Prostate gland (tissue), 2 donors: ENCODE results near the gene GNE. TPM values are rescaled to one million over a fixed set of nuclear protein-coding genes. Genes with fewer than 3 reads are reported as not detected.
"Not testable (repeated sequence)": the region's sequence is repeated elsewhere in the genome, so short reads cannot be mapped to it uniquely, and the experiment has no call there.

Experiments used
- DNase-seq: peaks from one replicate; pipeline ENCODE4 v3.0.0-alpha.2; 2019; ENCODE audit warnings: low spot score
- H3K27ac ChIP-seq, 2 donors: fragments of 200-600 bp; sonication (generic); 2 replicates each; pipeline ENCODE4 v1.5.1; 2017 to 2019
- H3K27me3 ChIP-seq: fragments of 200-600 bp; sonication (generic); replicated peaks from 2 replicates; pipeline ENCODE4 v1.5.1; 2019; ENCODE audit not compliant: insufficient read depth
- H3K36me3 ChIP-seq, 2 donors: fragments of 200-600 bp; sonication (generic); 1 replicate in 1 of 2; 2 replicates in 1 of 2; pipeline versions ENCODE4 v1.5.1 to v1.8.1; 2017 to 2019
- H3K4me1 ChIP-seq: fragments of 200-600 bp; sonication (generic); replicated peaks from 2 replicates; pipeline ENCODE4 v1.5.1; 2019
- H3K4me3 ChIP-seq, 2 donors: fragments of 200-600 bp; sonication (generic); 2 replicates each; pipeline ENCODE4 v1.5.1; 2017 to 2019
- H3K9me3 ChIP-seq: fragments of 200-600 bp; sonication (generic); 2 replicates; pipeline ENCODE4 v1.5.1; 2017
- CTCF ChIP-seq, 4 experiments: fragments of 200-600 bp in 2 of 4; fragments of 450-650 bp in 2 of 4; sonication (generic) in 2 of 4; IDR thresholded peaks; 1 replicate in 3 of 4; 2 replicates in 1 of 4; pipeline ENCODE4 v1.5.1; 2016 to 2019; ENCODE audit warnings: antibody characterized with exemption in 4 of 4, mild to moderate bottlenecking in 2 of 4, moderate library complexity in 2 of 4
- POLR2A ChIP-seq: fragments of 450-650 bp; IDR thresholded peaks from one replicate; pipeline ENCODE4 v1.6.1; 2016; ENCODE audit warnings: antibody characterized with exemption, mild to moderate bottlenecking
- POLR2AphosphoS5 ChIP-seq: sonication (generic); formaldehyde crosslinking; IDR thresholded peaks from one replicate; pipeline ENCODE4 v1.6.1; 2017; ENCODE audit warnings: antibody characterized with exemption
- WGBS: methylation state at CpG from one replicate; pipeline ENCODE4 v1.1.5; 2018; 5-methylcytosine and 5-hydroxymethylcytosine counted together
- intact Hi-C: fragments of 100-400 bp; cut with DNase I; formaldehyde crosslinking; loops from one replicate; pipeline ENCODE4 v1.14.2; 2022
- total RNA-seq, 2 donors: library from RNA; depleted of rRNA; stranded (reverse); fragments of >200 nt; gene quantifications; one replicate each; pipeline ENCODE4 v1.1.0, GENCODE V29; 2016

GNE gene
- total RNA-seq, 2 donors from 2014 or later, result 34.5 to 54.0 TPM

- no peak for DNase-seq
Measured at GRCh38 chr9:36298566-36298965, 40.3 kb upstream of the GNE start.

GRCh38 chr9:36297798-36298197 is 39.5 kb upstream of the GNE start:
- H3K4me3 ChIP-seq, result no peak overlapping the region
- no peaks in the 10 kb centered on the region for H3K27me3 ChIP-seq
- no peaks in the 10 kb centered on the region for H3K9me3 ChIP-seq
- TF ChIP-seq POLR2A (no peak), POLR2AphosphoS5 (no peak), CTCF (IDR thresholded peaks at IDR 0.05) (no peak)
- 69% methylated on average over 2 of the region's 2 CpGs for WGBS
- no peak overlapping the region for H3K27ac ChIP-seq
- intact Hi-C loops, result no loop called here
- DNase-seq, result no peak
- H3K4me1 ChIP-seq, result no peaks in the 10 kb centered on the region
- H3K36me3 ChIP-seq, result no peaks in the 10 kb centered on the region

More at GRCh38 chr9:36298566-36298965, 40.3 kb upstream of the GNE start:
- Histone ChIP-seq H3K4me3 (no peak overlapping the region), H3K27ac (no peak overlapping the region), H3K27me3 (no peaks in the 10 kb centered on the region), H3K9me3 (no peaks in the 10 kb centered on the region), H3K36me3 (no peaks in the 10 kb centered on the region), H3K4me1 (no peaks in the 10 kb centered on the region)
- TF ChIP-seq POLR2AphosphoS5 (no peak), POLR2A (no peak), CTCF (IDR thresholded peaks at IDR 0.05) (no peak)
- 78% methylated on average over 3 of the region's 3 CpGs for WGBS
- intact Hi-C loops, result no loop called here

GRCh38 chr9:36294996-36295395 is 36.7 kb upstream of the GNE start:
- H3K4me1 ChIP-seq, DNase-seq, H3K36me3 ChIP-seq, H3K27me3 ChIP-seq, H3K4me3 ChIP-seq, intact Hi-C loops, H3K9me3 ChIP-seq, H3K27ac ChIP-seq: not testable (repeated sequence)
- 97% methylated on average over 3 of the region's 3 CpGs for WGBS

- H3K27ac ChIP-seq, result no peak overlapping the region
- no peaks in the 10 kb centered on the region for H3K9me3 ChIP-seq
- H3K27me3 ChIP-seq, result no peaks in the 10 kb centered on the region
- no peak for DNase-seq
- WGBS, result 89% methylated on average over 5 of the region's 5 CpGs
- no peak overlapping the region for H3K4me3 ChIP-seq
- H3K4me1 ChIP-seq, result no peaks in the 10 kb centered on the region
- no peaks in the 10 kb centered on the region for H3K36me3 ChIP-seq
- intact Hi-C loops, result no loop called here
- TF ChIP-seq CTCF (IDR thresholded peaks at IDR 0.05), result no peak
- no peak for TF ChIP-seq POLR2A
Measured at GRCh38 chr9:36293918-36294317, 35.7 kb upstream of the GNE start.

- 94% methylated on average over 7 of the region's 7 CpGs for WGBS
- intact Hi-C loops, result no loop called here
- no peaks in the 10 kb centered on the region for H3K36me3 ChIP-seq
- no peak overlapping the region for H3K4me3 ChIP-seq
- no peak overlapping the region for H3K27ac ChIP-seq
- DNase-seq, result no peak
- H3K9me3 ChIP-seq, result no peaks in the 10 kb centered on the region
- TF ChIP-seq CTCF (IDR thresholded peaks at IDR 0.05) (no peak), POLR2AphosphoS5 (no peak), POLR2A (no peak)
- H3K27me3 ChIP-seq, result no peaks in the 10 kb centered on the region
- H3K4me1 ChIP-seq, result no peaks in the 10 kb centered on the region
Measured at GRCh38 chr9:36293171-36293570, 34.9 kb upstream of the GNE start.
